Choroid plexus epithelial cell (primary cell): ENCODE measurements around the gene TBC1D1.

Source experiments
- DNase-seq: peaks from one replicate; pipeline ENCODE4 v3.0.0-alpha.2; 2010; ENCODE audit warnings: low read depth
- H3K4me3 ChIP-seq: 2 replicates; pipeline ENCODE4 v1.5.1; 2011; ENCODE audit warnings: low read depth, mild to moderate bottlenecking, control low read depth, low read length, moderate library complexity
- TF ChIP-seq, protein P1 (sequence below): conservative IDR thresholded peaks from 2 replicates; pipeline ENCODE4 v1.5.1; 2011; ENCODE audit warnings: low read depth, mild to moderate bottlenecking, control low read depth, inconsistent platforms, low read length, moderate library complexity

TBC1D1 gene

DNA sequence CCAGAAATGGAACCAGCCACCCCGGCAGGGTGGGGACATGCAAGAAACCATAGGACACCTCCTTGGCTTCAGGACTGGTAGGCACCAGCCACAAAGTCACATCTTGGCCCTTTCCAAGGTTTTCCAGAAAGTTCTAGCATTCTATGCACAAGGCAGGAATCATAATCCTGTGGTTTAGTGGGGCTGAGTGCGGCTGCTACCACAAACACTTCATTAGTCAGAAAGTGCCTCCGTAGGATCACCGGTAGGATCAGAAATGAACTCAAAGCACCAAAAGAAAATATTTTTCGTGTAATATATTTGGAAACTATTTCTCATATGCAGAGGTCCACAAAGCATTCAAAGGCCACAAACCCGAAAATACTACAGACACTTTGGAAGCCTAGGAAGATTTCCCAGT, 261.0 kb downstream of the TBC1D1 start:
- TF ChIP-seq, protein P1, sequence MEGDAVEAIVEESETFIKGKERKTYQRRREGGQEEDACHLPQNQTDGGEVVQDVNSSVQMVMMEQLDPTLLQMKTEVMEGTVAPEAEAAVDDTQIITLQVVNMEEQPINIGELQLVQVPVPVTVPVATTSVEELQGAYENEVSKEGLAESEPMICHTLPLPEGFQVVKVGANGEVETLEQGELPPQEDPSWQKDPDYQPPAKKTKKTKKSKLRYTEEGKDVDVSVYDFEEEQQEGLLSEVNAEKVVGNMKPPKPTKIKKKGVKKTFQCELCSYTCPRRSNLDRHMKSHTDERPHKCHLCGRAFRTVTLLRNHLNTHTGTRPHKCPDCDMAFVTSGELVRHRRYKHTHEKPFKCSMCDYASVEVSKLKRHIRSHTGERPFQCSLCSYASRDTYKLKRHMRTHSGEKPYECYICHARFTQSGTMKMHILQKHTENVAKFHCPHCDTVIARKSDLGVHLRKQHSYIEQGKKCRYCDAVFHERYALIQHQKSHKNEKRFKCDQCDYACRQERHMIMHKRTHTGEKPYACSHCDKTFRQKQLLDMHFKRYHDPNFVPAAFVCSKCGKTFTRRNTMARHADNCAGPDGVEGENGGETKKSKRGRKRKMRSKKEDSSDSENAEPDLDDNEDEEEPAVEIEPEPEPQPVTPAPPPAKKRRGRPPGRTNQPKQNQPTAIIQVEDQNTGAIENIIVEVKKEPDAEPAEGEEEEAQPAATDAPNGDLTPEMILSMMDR: no peak
- no peak overlapping the region for H3K4me3 ChIP-seq
- DNase-seq: peak; percentile 32

DNA sequence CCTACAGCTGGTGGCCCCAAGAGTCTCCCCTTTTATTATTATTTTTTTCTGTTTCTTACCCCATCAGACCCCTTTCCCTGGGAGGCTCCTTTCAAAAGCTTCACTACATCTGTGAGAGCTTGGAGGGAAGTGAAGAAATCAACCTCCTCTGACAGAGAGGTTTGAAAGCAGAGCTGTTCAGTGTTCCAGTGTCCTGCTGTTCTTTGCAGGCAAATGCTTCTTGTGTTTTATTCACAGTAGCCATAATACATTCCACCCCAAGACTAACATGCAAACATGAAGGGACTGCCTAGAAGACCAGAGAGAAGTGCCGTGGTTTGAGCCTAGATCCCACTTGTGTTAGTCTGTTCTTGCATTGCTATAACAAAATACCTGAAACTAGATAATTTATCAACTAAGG, 261.4 kb downstream of the TBC1D1 start:
- no peak overlapping the region for H3K4me3 ChIP-seq
- TF ChIP-seq, protein P1: no peak
- DNase-seq: peak; percentile 81

DNA sequence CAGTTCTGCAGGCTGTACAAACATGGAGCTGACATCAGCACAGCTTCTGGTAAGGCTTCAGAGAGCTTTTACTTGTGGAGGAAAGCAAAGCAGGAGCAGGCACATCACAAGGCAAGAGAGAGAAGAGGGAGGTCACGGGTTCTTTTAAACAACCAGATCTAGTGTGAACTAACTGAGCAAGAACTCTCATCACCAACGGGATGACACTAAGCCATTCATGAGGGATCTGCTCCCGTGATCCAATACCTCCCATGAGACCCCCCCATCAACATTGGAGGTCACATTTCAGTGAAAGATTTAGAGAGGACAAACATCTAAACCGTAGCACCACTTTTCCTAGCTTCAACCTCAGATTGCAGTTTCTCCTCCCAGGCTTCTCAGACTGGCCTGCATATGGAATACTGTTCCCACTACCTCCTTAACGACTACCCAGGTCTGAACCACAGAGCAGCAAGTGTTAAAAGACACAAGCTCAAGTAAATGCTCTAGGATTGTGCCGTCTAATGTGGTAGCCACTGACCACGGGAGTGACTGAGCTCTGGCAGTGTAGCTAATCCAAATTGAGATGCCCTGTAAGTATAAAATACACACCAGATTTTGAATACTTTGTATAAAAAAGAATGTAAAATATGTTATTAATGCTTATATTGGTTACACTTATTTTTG, 262.0 kb downstream of the TBC1D1 start:
- H3K4me3 ChIP-seq: no peak overlapping the region
- TF ChIP-seq, protein P1: no peak
- no peak for DNase-seq

DNA sequence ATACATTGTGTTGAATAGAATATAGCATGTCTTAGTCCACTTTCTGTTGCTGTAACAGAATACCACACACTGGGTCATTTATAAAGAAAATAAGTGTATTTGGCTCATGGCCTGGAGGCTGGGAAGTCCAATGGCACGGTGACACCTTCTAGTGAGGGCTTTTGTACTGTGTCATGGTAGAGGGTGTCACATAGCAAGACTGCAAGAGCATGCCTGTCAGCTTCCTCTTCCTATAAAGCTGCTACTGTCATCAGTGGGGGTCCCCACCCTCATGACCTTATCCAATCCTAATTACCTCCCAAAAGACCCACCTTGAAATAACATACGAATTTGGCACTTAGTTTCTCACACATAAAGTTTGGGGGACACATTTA, 262.5 kb downstream of the TBC1D1 start:
- H3K4me3 ChIP-seq: no peak overlapping the region
- TF ChIP-seq, protein P1: no peak
- no peak for DNase-seq

DNA sequence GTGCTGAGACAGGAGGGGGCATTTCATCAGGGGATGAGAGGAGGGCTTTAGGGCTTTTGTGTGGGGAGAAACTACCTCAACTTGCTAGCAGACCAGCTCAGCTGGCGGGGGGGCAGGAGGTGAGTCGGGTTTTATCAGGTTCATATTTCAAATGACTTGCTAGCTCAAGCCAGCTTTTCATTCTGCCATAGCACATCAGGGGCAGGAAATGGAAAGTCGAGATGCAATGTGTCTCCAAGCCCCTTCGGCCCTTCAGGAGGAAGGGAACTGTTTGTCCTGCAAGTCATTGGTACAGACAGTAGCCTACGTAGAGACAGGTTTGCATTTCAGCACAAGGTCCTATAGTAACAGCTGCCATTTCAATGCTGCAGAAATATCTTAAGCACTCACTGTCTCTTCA, 263.4 kb downstream of the TBC1D1 start:
- DNase-seq: peak; percentile 32
- TF ChIP-seq, protein P1: no peak
- no peak overlapping the region for H3K4me3 ChIP-seq

DNA sequence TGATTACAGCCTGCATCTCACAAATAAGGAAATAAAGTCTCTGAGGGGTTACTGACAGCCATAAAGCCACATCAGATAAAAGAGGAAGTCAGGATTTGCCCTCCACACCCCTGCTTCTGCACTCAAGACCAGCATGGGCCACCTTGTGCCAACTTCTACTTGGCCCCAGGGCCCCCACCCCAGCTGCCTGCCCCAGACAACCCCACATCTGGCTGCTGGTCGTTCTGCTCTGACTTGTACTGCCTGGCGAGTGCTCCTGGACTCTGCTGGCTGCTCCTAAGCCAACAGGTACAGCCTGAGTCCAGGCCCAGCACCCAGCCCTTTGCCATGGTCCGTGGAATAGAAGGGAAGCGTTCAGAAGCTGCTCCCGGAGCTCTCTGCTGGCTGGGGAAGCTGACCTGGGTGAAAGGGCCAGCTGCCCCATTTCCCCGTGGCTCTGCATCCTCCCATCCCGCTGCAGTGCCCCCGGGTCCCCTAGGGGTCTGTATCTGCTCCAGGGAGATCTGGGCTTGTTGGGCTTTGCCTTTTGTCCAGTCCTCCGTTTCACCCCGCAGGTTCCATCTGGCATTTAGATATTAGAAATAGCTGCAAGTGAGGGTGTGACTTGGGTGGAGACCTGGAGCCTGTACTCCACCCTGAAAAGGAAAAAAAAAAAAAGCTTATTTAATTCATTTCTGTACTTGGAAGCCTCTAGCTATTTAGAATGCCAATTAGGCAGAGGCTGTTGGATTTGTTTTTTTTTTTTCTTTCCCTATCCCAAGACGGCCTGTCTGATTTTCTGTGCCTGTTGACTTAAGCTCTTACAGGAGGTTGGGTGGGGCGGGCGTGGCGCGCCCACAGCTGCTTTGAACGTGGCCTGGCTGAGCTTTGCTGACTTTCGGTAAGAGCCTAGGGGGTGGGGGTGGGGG, 264.1 kb downstream of the TBC1D1 start:
- no peak overlapping the region for H3K4me3 ChIP-seq
- DNase-seq: no peak
- TF ChIP-seq, protein P1: no peak
